GM21619 (cell line): ENCODE measurements around the gene DNLZ.
"Not testable (repeated sequence)": the region's sequence is repeated elsewhere in the genome, so short reads cannot be mapped to it uniquely, and the experiment has no call there.

Experiments
- ATAC-seq: cut with Tn5 transposase; IDR thresholded peaks from one replicate; pipeline ENCODE4 v1.9.1; 2021; ENCODE audit not compliant: unreplicated experiment

DNLZ gene

DNA sequence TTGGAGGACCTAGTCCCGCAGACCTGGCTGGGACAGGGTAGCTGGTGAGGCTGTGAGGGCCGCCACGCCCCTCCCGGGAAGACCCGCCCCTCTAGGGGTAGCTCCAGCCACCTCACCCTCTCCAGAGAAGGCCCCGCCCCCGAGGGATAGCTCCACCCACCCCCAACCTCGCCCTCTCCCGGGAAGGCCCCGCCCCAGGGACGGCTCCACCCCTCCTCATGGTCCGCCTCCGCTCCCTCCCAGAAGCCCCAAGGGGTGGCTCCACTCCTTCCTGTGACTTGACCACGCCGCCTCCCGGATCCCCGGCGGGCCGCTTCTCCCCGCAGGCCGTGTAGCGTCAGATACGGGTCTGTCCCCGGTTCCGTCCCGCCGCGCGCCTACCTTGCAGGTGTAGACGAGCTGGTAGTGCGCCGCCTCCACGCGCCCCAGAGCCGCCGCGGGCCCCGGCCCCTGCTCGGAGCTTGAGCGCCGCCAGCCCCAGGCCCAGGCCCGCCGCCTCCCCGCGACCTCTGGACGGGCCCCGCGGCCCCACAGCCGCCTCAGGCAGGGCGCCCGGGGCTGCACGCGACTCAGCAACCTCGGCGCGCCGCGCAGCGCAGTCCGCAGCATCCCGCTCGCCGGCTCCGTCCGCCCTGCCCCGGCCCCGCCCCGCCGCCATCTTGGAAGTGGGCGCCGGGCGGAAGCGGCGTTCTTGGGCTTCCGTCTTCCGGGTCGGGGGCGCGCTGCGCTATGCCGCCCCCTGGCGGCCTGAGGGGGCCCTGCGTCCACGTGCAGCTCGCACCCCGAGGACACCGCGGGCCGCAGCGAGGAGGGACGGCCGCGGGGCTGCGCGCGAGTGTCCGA lies at the start of gene DNLZ:
TSS of gene DNLZ (minus strand) at position 639 of the 843 bp plus-strand sequence. CDS start at position 609, 30 bp downstream.
- ATAC-seq, result peak; percentile 71

DNA sequence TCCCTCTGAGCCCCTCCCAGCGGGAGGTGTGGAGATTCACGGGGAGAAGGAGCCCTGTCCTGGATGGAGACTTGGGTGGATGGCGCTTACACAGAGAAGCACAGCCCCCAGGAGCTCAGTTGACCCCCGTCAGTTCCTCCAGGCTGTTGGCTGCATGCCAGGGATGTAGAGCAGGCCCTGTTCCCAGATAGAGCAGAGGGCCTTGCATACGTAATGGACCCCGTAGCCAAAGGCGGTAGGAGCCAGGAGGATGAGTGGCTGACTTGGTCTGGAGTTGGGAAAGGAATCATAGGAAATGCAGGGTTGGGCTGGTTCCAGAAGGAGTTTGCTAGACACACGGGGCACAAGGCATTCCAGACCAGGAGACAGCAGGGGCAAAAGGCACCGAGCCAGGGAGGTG lies 49.4 kb upstream of the DNLZ start:
- ATAC-seq, result no peak

DNA sequence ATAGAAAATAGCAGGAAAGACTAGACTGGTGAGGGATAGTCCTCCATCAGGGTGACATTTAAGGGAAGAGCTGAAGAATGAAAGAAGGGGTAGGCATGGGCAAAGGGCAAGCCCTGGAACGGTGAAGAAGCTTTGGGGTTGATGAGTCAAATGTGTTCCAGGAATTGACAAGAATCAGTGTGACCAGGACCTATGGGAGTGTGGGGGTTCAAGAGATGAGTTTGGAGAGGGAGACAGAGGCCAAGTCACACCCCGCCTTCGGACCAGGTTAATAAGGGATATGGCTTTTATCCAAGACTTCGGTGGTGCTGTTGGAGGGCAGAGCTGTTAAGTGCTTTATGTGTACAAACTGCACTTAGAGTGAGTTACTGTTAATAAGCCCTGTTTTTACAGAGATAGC lies 47.8 kb upstream of the DNLZ start:
- no peak for ATAC-seq

DNA sequence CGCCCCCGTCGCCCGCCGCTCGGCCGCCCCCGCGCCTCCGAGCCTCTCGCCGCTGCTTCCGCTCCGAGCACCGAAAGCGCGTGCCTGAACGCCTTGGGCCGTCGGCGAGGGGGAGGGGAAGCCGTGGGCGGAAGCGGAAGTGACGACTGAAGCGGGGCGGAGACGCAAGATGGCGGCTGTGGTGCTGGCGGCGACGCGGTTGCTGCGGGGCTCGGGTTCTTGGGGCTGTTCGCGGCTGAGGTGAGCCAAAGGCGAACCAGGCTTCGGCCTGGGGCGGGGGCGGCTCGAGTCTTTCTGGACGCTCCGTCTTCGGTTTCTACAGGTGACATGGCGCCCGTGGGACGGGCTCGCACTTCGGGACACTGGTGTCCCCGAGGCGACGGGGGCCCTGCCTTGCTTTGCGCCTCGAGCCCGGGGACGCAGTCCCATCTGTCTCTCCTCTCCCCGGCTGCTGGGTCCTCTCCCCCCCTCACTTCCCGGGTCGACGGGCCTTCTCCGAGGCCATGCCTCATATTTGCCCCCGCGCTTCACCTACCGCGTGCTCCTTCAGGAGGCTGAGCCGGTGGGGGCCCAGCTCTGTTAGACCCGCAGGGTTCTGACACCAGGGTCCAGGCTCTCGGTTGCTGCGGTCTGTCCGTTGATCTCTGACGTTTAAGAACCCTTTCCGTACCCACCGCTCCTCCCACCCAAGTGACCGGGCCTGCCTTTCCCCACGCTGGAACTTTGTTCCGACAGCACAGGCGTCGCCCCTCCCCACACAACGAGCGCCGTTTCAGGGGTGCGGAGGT lies 47.1 kb upstream of the DNLZ start, which contains the start of the genes ENTR1 and PMPCA:
TSS of gene ENTR1 (minus strand) at position 115 of the 788 bp plus-strand sequence. CDS start 217 bp downstream, outside the sequence.
TSS of gene PMPCA (plus strand) at position 159 of the 788 bp plus-strand sequence. CDS start at position 170, 11 bp downstream.
- peak; percentile 76 for ATAC-seq

- peak; percentile 32 for ATAC-seq
These were observed 46.3 kb upstream of the DNLZ start for GRCh38 chr9:136409557-136410455.

DNA sequence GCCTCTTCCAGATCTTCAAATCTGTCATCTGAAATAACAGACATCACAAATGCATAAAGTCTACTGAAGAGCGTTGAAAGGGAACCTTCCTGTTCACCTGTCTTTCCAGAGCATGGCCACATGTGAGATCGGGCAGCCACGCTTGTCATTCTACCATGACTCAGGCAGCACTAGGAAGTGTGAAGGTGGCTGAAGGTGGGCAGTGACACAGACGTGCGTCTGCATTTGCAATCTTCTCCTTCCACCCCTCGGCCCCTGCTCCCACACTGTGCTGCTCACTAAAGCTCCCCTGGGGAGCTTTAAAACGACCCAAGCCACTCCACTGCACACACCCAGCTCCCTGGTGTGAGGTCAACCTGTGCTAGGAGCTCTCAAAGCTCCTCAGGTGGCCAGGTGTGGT lies 44.4 kb upstream of the DNLZ start:
- no peak for ATAC-seq

- not testable (repeated sequence) for ATAC-seq
These were observed 43.5 kb upstream of the DNLZ start for GRCh38 chr9:136407061-136407460.

DNA sequence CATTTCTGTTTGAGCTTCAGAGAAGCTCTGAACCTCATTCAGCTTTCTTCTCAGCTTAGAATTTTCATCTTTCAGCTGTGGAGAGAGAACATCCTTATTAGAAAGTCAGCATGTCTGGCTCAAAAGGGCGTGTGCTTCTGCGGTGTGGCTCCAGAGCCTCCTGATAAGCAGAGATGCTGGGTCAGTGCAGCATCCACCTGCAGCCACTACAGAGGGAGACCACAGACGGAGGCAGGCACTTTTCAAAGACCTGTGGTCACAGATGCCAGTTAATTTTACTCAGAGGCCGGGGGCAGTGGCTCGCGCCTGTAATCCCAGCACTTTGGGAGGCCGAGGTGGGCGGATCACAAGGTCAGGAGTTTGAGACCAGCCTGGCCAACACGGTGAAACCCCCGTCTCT lies 42.4 kb upstream of the DNLZ start:
- not testable (repeated sequence) for ATAC-seq

- ATAC-seq, result no peak
These were observed 41.9 kb upstream of the DNLZ start for GRCh38 chr9:136405481-136405880.

DNA sequence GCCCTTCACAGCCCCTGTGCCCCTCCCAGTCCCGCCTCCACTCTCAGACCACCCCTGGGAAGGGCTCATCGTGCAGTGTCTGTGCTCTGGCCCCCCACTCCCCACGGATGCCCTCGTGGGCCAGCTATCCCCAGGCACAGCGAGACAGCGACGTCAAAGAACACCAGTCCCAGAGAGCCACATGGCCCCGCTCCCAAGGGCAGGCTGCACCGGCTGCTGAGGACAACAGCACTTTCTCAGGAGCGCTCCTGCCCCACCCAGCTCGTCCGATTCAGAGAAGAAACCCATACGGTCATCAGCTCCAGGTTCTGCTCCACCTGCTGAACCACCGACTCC lies 41.2 kb upstream of the DNLZ start:
- no peak for ATAC-seq

DNA sequence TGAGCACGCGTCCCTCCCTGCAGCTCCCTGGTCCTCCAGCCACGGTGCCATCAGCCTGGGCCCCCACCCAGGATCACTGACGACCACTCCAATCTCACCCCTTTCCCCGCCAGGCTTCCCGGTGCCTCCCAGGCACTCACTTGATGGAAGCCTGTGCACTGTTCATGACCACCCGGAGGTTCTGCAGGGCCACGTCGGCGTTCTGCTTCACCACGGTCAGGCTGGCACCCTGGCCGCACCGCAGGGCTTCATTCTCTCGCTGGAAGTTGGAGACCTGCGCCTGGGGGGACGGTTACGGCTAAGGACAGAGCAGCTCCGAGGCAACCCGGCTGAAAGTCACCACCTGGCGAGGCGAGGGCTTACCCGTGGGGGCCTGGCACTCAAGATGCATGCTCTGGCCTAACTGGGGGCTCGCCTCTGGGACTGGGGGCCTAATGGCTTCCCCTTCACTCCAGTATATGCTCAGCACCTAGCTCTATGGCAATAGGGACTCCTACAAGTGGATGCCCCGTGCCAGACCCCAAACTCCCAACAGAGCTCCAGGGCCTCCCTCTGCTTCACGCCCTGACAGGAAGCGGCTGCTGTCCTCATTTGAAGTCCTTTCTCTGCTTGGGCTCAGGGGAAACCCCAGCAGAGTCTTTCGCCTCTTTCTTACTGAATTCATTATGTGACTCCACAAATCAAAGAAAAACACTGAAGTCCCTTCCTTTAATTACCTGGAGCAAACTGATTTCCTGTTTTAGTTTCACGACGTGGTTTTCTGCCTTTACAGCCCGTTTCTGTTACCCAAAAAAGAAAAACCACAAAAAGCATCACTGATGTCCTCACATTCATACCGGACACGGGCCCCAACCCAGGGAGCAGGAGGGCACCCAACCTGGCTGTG lies 40.6 kb upstream of the DNLZ start:
- ATAC-seq, result no peak

DNA sequence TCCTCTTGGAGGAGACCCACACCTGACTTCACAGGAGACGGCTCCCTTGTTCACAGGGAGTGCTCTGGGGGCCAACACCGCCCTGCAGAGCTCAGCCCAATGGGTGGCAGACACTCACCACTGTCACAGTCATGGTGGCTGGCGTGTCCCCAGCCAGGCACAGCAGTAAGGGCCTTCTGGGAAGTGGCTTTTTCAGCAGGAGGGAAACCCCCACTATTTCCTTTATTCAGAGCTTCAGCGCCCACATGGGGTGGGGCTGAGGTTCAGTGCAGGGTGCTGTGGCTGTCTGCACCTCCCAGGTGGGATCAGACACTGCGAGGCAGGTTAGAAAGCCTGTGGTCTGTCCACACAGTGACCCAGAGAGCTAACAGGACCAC lies 40.0 kb upstream of the DNLZ start:
- ATAC-seq, result peak; percentile 27

DNA sequence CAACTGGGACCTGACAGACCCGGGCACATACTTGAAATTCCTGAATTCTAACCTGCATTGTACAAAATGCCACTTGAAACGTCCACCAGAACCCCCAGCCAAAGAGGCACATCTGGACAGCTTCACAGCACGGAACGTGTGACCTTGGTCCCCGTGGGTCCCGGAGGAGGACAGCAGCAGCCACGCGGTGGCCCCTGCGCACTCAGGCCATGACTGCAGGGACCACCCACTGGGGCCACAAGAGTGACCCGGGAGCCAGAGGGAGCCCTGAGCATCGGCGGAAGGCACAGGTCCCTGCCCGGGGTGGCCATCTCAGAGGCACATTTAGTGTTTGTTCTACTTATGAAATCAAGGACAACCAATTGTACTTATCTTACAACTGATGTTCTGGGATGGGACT lies 38.5 kb upstream of the DNLZ start:
- no peak for ATAC-seq

DNA sequence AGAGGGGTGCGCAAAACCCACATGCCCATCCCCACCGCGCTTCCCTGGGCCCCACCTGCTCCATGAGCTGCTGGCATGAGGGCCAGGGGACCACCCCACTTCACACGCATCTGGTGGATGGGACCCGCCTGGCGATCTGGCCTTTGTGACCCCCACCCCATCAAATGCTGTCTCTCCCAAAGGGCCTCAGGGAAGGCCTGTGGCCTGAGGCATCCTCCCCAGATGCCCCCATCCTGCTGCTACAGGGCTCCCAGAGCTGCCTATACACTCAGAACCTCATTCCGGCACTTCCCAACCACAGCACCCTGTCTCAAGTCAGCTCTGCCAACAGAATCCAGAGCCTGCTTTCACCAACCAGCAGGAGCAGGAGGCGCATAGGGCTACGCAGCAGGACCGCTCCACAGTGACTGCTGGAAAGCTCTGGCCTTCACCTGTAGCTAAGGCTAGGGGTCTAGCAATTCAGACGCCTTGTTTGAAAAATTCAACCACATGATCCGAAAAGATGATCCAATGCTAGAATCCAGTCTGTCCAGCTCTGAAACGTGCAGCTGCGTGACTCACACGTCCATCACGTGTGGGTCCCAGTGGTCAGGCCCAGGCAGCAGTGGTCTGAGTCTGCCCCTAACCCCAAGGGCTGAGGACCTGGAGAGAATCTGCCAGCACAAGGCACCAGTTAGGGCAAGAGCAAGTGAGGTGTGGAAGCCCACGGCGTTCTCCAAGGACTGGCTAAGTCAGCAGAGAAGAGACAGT lies 37.8 kb upstream of the DNLZ start:
- no peak for ATAC-seq

DNA sequence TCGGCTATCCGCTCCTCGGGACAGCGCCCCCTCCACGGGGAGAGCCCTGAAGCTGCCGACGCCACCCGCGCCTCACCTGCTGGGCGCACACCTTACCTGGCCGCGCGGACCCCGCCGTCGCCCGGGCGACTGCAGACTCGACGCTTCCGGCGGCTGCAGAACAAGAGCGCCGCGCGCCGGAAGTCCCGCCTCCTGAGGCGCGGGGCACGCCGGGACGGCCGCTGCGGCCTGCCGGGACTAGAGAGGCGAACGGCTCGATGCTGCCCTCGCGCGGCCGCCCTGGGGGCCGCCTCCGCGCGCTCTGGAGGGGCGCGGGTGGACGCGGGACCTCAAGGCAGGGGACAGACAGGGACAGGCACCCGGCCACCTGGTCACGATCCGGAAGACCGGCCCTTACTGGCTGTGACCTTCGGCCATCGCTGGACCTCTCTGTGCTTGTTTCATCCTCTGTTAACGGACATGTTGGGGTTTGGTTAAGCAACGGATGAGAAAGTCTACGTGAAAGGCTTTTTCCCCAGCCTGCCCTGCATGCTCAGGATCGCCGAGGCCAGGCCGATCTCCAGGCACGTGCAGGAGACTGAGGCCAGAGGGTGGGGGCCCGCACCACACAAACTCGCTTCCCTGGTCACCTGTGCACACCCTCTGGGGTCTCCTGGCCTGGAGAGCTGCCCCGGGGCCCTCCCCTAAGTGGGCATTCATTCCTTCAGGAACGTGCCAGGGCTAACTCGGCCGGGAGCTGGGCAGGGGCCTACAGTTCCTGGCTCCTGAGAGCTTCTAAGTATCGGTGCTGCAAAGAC lies 36.7 kb upstream of the DNLZ start, which contains the start of gene SNAPC4:
TSS of gene SNAPC4 (minus strand) at position 133 of the 797 bp plus-strand sequence. CDS start 1,742 bp downstream, outside the sequence.
- peak; percentile 55 for ATAC-seq

DNA sequence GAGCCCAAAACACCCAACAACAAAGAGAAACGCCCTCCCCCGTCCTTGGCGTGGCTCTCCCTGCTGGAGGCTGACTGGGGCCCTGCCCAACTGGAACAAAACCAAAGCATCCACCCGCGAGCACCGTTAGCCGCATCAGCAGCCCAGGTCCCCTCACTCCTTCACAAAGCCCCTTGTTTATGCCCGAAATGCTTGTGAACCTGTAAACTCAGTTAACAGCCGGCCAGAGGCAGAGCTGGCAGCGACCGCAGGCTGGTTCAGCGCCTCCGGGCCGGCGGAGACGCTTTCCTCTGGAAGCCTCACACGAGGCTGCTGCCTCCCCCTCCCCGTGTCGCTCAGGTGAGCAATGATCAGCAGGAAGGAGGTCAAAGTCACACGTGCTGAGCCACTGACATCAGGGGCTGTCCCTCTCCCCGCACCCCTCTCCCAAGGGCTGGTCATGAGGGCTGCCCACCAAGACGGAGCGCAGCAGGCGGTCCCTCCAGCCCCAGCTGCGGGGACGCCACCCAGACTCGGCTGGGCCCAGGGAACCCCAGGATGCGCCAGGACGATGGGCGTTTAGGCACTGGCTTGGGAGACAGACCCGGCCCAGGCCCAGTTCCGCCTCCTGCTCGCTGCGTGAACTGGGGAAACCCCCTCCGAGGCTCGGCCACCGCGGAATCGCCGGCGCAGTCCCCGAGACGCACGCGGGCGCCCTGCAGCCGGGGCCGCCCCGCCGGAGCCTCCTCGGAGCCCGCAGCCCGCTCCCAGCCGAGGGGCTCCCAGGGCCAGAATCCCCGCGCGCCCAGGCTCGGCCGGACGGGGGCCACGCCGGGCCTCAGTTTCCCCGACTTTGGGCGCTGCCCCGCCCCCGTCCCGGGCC lies 35.9 kb upstream of the DNLZ start:
- peak; percentile 30 for ATAC-seq

DNA sequence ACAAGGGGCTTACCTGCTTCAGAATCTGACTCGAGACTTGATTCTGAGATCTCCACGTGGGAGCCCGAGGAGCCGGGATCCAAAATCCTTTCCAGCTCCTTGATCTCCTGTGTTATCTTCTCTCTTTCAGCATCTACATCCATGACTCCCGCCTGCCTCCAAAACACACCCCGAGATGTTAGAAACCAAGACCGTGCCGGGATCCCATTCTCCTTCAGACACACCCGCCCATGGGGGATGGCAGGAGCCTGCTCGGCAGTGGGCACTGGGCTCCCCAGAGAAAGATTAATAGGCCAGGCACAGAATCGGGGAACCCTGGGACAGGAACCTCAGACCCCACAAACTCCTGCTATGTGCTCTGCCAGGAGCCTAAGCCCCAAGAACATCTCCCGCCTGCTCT lies 34.7 kb upstream of the DNLZ start:
- no peak for ATAC-seq
